Panc1 (cell line): Measurements from ENCODE around the gene GRID2. TPM values are rescaled to one million over a fixed set of nuclear protein-coding genes. Genes with fewer than 3 reads are reported as not detected.

Source experiments
- ATAC-seq: fragments of 200-7000 bp; cut with Tn5 transposase; 2 replicates; pipeline ENCODE4 v1.9.1; 2020; ENCODE audit warnings: mild to moderate bottlenecking, moderate library complexity
- BruUV-seq: library from RNA; stranded (reverse); fragments of 400-500 nt; replicated peaks from 2 replicates; lab custom pipeline; 2021; lab: Mats Ljungman, UMichigan
- CTCF ChIA-PET: fragments of 300-600 bp; sonication (Branson Sonifier 250); formaldehyde crosslinking; loops from one replicate; lab custom pipeline; 2022; ENCODE audit warnings: antibody characterized with exemption; lab: Charles Lee
- POLR2A ChIA-PET: fragments of 300-600 bp; sonication (Branson Sonifier 250); formaldehyde crosslinking; loops from one replicate; lab custom pipeline; 2022; ENCODE audit warnings: antibody characterized with exemption; lab: Charles Lee
- DNase-seq: peaks from one replicate; pipeline ENCODE4 v3.0.0-alpha.2; 2010; ENCODE audit warnings: low read depth, low spot score
- H3K27ac ChIP-seq: 2 replicates; pipeline ENCODE4 v1.5.1; 2011; ENCODE audit warnings: mild to moderate bottlenecking, low read length, inconsistent platforms
- H3K27me3 ChIP-seq: fragments of 200-500 bp; sonication (Bioruptor generic); 2 replicates; pipeline ENCODE4 v1.6.0; 2014; ENCODE audit warnings: low read length, inconsistent platforms; ENCODE audit not compliant: control insufficient read depth, insufficient read depth
- H3K36me3 ChIP-seq: fragments of 200-500 bp; sonication (Bioruptor generic); 2 replicates; pipeline ENCODE4 v1.5.1; 2014; ENCODE audit warnings: inconsistent platforms, mild to moderate bottlenecking, low read length, moderate library complexity; ENCODE audit not compliant: control insufficient read depth, insufficient read depth
- H3K4me1 ChIP-seq: 2 replicates; pipeline ENCODE4 v1.5.1; 2011; ENCODE audit warnings: inconsistent platforms, mild to moderate bottlenecking, low read length, moderate library complexity; ENCODE audit not compliant: control insufficient read depth, insufficient read depth
- H3K4me3 ChIP-seq, 2 experiments: 2 replicates each; pipeline ENCODE4 v1.5.1; 2011 to 2012; ENCODE audit warnings: low read depth in 2 of 2, low read length in 2 of 2, mild to moderate bottlenecking in 2 of 2, inconsistent platforms in 1 of 2, moderate library complexity in 1 of 2
- H3K9me3 ChIP-seq: fragments of 200-500 bp; sonication (Bioruptor generic); 2 replicates; pipeline ENCODE4 v1.5.1; 2014; ENCODE audit warnings: low read depth, mild to moderate bottlenecking, inconsistent platforms, low read length, moderate library complexity; ENCODE audit not compliant: control insufficient read depth, insufficient read depth
- POLR2AphosphoS5 ChIP-seq: IDR thresholded peaks from 2 replicates; pipeline ENCODE4 v1.6.1; 2012; ENCODE audit warnings: mild to moderate bottlenecking, low read depth, low read length, moderate library complexity
- SIN3A ChIP-seq: IDR thresholded peaks from 2 replicates; pipeline ENCODE4 v1.6.1; 2012; ENCODE audit warnings: low read depth, mild to moderate bottlenecking, low read length, moderate library complexity, borderline replicate concordance; ENCODE audit not compliant: insufficient read depth
- TCF7L2 ChIP-seq: IDR thresholded peaks from 2 replicates; pipeline ENCODE4 v1.6.1; 2011; ENCODE audit warnings: mild to moderate bottlenecking, low read depth, low read length, inconsistent platforms
- in situ Hi-C: cut with HindIII; loops from 2 replicates; pipeline ENCODE4 v1.10.0; 2016; ENCODE audit warnings: low sequenced_read_pairs, low pct_unique_long_range_greater_than_20kb
- intact Hi-C: fragments of 100-400 bp; cut with micrococcal nuclease; formaldehyde crosslinking; loops from one replicate; pipeline ENCODE4 v1.10.0; 2022; ENCODE audit not compliant: unreplicated experiment
- total RNA-seq: library from RNA; stranded (reverse); gene quantifications from one replicate; pipeline ENCODE4 v1.2.1, GENCODE V29; 2021; ENCODE audit not compliant: unreplicated experiment
- TF ChIP-seq, protein P1 (sequence below), 2 experiments: IDR thresholded peaks; 2 replicates each; pipeline ENCODE4 v1.6.1; 2011 to 2012; ENCODE audit warnings: low read depth in 2 of 2, control low read depth in 1 of 2, low read length in 1 of 2, mild to moderate bottlenecking in 1 of 2, moderate library complexity in 1 of 2; ENCODE audit not compliant: insufficient read depth in 1 of 2
- TF ChIP-seq, protein P2 (sequence below): fragments of 450-650 bp; IDR thresholded peaks from 2 replicates; pipeline ENCODE4 v1.5.1; 2017; ENCODE audit warnings: mild to moderate bottlenecking

The GRID2 gene
- total RNA-seq, 1 experiment from 2014 or later: 0.08 TPM

DNA sequence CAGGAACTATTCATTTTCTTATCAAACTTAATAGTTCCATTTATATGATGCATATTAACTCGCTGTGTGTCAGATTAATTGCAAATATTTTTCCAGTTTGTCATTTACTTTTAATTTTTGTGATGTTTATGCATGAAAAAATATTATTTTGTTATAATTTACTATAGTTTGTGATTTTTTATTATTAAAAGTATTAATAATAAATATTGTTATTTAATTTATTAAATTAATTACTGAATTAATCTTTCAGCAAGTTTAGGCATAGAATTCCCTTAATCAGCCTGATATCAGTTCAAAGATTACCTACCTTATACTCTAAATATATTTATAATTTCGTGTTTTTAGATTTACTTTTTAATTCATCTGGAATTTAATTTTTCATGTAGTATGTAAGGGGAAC, 1509.3 kb downstream of the GRID2 start:
- POLR2A ChIA-PET: no interaction called here
- in situ Hi-C loops (no loop called here), intact Hi-C loops (no loop called here)
- BruUV-seq: no TSS peak
- Histone ChIP-seq H3K4me1 (no peaks in the 10 kb centered on the region), H3K27ac (no peak overlapping the region), H3K27me3 (no peaks in the 10 kb centered on the region), H3K4me3 (no peak overlapping the region), H3K36me3 (no peaks in the 10 kb centered on the region), H3K9me3 (no peaks in the 10 kb centered on the region)
- DNase-seq (no peak), ATAC-seq (no peak)
- CTCF ChIA-PET: no interaction called here
- TF ChIP-seq, protein P1, sequence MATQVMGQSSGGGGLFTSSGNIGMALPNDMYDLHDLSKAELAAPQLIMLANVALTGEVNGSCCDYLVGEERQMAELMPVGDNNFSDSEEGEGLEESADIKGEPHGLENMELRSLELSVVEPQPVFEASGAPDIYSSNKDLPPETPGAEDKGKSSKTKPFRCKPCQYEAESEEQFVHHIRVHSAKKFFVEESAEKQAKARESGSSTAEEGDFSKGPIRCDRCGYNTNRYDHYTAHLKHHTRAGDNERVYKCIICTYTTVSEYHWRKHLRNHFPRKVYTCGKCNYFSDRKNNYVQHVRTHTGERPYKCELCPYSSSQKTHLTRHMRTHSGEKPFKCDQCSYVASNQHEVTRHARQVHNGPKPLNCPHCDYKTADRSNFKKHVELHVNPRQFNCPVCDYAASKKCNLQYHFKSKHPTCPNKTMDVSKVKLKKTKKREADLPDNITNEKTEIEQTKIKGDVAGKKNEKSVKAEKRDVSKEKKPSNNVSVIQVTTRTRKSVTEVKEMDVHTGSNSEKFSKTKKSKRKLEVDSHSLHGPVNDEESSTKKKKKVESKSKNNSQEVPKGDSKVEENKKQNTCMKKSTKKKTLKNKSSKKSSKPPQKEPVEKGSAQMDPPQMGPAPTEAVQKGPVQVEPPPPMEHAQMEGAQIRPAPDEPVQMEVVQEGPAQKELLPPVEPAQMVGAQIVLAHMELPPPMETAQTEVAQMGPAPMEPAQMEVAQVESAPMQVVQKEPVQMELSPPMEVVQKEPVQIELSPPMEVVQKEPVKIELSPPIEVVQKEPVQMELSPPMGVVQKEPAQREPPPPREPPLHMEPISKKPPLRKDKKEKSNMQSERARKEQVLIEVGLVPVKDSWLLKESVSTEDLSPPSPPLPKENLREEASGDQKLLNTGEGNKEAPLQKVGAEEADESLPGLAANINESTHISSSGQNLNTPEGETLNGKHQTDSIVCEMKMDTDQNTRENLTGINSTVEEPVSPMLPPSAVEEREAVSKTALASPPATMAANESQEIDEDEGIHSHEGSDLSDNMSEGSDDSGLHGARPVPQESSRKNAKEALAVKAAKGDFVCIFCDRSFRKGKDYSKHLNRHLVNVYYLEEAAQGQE (IDR thresholded peaks at IDR 0.05; ENCODE audit: insufficient read depth in 1 of 2, low read depth in 2 of 2, low read length in 1 of 2): no peak
- TF ChIP-seq POLR2AphosphoS5 (no peak), SIN3A (no peak), TCF7L2 (no peak)
- TF ChIP-seq, protein P2, sequence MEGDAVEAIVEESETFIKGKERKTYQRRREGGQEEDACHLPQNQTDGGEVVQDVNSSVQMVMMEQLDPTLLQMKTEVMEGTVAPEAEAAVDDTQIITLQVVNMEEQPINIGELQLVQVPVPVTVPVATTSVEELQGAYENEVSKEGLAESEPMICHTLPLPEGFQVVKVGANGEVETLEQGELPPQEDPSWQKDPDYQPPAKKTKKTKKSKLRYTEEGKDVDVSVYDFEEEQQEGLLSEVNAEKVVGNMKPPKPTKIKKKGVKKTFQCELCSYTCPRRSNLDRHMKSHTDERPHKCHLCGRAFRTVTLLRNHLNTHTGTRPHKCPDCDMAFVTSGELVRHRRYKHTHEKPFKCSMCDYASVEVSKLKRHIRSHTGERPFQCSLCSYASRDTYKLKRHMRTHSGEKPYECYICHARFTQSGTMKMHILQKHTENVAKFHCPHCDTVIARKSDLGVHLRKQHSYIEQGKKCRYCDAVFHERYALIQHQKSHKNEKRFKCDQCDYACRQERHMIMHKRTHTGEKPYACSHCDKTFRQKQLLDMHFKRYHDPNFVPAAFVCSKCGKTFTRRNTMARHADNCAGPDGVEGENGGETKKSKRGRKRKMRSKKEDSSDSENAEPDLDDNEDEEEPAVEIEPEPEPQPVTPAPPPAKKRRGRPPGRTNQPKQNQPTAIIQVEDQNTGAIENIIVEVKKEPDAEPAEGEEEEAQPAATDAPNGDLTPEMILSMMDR: no peak

GRCh38 chr4:93814141-93814540, 1510.4 kb downstream of the GRID2 start:
- no peaks in the 10 kb centered on the region for H3K9me3 ChIP-seq
- in situ Hi-C loops (no loop called here), intact Hi-C loops (no loop called here)
- no peaks in the 10 kb centered on the region for H3K4me1 ChIP-seq
- BruUV-seq: no TSS peak
- ChIA-PET CTCF (no interaction called here), POLR2A (no interaction called here)
- H3K27ac ChIP-seq: no peak overlapping the region
- TF ChIP-seq TCF7L2 (no peak), SIN3A (no peak), POLR2AphosphoS5 (no peak)
- TF ChIP-seq, protein P1 (IDR thresholded peaks at IDR 0.05; ENCODE audit: insufficient read depth in 1 of 2, low read depth in 2 of 2, low read length in 1 of 2): no peak
- TF ChIP-seq, protein P2: no peak
- H3K36me3 ChIP-seq: no peaks in the 10 kb centered on the region
- no peak for DNase-seq
- H3K4me3 ChIP-seq: no peak overlapping the region
- no peaks in the 10 kb centered on the region for H3K27me3 ChIP-seq
- no peak for ATAC-seq
